Ovary (tissue), 3 donors: Measurements from ENCODE around the gene DNAJC17.

Experiments used
- EP300 ChIP-seq: sonication (generic); formaldehyde crosslinking; IDR thresholded peaks from one replicate; pipeline ENCODE4 v1.6.1; 2017; ENCODE audit warnings: antibody characterized with exemption
- TF ChIP-seq, protein P1 (sequence below), 3 donors: fragments of 450-650 bp in 2 of 3; fragments of 200-600 bp in 1 of 3; IDR thresholded peaks; one replicate each; pipeline versions ENCODE4 v1.5.1 to v1.8.0; 2016 to 2022; ENCODE audit warnings: antibody characterized with exemption in 3 of 3, mild to moderate bottlenecking in 1 of 3
- donor health status: DM: no; HTN: no; CAD: no.

DNA sequence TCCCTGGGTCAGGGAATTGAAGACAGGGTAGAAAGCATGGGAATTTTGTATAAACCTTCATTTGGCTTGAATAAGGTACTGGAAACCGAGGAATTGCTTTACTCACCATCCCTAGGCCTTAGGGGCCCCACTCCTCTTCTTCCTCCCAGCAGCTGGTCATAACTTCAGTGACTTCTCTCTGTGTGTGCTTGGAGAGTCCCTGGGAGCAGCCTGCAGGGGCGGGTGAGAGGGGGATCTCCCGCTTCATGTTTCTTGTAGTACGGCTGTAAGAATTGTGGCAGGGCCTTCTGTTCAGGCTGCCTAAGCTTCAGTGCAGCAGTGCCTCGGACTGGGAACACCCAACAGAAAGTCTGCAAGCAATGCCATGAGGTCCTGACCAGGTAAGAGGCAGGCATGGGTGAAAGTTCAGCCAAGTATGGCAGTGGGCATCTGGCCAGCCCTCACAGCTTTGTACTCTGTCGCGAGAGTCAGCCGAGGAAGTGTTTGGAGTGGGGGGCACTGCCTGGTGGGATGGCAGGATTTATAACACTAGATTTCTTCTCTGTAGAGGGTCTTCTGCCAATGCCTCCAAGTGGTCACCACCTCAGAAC is 1.7 kb upstream of the DNAJC17 start:
- TF ChIP-seq, protein P1, sequence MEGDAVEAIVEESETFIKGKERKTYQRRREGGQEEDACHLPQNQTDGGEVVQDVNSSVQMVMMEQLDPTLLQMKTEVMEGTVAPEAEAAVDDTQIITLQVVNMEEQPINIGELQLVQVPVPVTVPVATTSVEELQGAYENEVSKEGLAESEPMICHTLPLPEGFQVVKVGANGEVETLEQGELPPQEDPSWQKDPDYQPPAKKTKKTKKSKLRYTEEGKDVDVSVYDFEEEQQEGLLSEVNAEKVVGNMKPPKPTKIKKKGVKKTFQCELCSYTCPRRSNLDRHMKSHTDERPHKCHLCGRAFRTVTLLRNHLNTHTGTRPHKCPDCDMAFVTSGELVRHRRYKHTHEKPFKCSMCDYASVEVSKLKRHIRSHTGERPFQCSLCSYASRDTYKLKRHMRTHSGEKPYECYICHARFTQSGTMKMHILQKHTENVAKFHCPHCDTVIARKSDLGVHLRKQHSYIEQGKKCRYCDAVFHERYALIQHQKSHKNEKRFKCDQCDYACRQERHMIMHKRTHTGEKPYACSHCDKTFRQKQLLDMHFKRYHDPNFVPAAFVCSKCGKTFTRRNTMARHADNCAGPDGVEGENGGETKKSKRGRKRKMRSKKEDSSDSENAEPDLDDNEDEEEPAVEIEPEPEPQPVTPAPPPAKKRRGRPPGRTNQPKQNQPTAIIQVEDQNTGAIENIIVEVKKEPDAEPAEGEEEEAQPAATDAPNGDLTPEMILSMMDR (IDR thresholded peaks at IDR 0.05) = no peak
- TF ChIP-seq EP300 = no peak
